Astrocyte (in vitro differentiated cells and primary cell): ENCODE data around the gene DYRK4.

Source experiments
- EZH2 ChIP-seq: IDR thresholded peaks from 2 replicates; pipeline ENCODE4 v1.6.1; 2012; ENCODE audit warnings: mild to moderate bottlenecking, low read length, inconsistent platforms; ENCODE audit not compliant: insufficient read depth
- TF ChIP-seq, protein P1 (sequence below): IDR thresholded peaks from 2 replicates; pipeline ENCODE4 v1.5.1; 2011; ENCODE audit warnings: low read depth, mild to moderate bottlenecking, inconsistent platforms, low read length, moderate library complexity; ENCODE audit not compliant: insufficient read depth

GRCh38 chr12:4530160-4530559, 31.8 kb upstream of the DYRK4 start:
- TF ChIP-seq, protein P1, sequence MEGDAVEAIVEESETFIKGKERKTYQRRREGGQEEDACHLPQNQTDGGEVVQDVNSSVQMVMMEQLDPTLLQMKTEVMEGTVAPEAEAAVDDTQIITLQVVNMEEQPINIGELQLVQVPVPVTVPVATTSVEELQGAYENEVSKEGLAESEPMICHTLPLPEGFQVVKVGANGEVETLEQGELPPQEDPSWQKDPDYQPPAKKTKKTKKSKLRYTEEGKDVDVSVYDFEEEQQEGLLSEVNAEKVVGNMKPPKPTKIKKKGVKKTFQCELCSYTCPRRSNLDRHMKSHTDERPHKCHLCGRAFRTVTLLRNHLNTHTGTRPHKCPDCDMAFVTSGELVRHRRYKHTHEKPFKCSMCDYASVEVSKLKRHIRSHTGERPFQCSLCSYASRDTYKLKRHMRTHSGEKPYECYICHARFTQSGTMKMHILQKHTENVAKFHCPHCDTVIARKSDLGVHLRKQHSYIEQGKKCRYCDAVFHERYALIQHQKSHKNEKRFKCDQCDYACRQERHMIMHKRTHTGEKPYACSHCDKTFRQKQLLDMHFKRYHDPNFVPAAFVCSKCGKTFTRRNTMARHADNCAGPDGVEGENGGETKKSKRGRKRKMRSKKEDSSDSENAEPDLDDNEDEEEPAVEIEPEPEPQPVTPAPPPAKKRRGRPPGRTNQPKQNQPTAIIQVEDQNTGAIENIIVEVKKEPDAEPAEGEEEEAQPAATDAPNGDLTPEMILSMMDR = no peak
- no peak for TF ChIP-seq EZH2
